Astrocyte (in vitro differentiated cells and primary cell): ENCODE data around the gene ELAVL2. TPM values are rescaled to one million over a fixed set of nuclear protein-coding genes. Genes with fewer than 3 reads are reported as not detected.

Experiments used
- DNase-seq: peaks from one replicate; pipeline ENCODE4 v3.0.0-alpha.2; 2010; ENCODE audit warnings: low read depth
- FAIRE-seq: peaks from 2 replicates; lab custom pipeline; 2011; peaks lifted over from hg19 to GRCh38; lab: Jason Lieb, UNC
- H2AFZ ChIP-seq: 2 replicates; pipeline ENCODE4 v1.6.0; 2012; ENCODE audit warnings: low read depth, low read length, inconsistent platforms
- H3K27ac ChIP-seq: 2 replicates; pipeline ENCODE4 v1.5.1; 2011; ENCODE audit warnings: low read depth, low read length, inconsistent platforms
- H3K27me3 ChIP-seq: 2 replicates; pipeline ENCODE4 v1.6.0; 2011; ENCODE audit warnings: low read length, inconsistent platforms; ENCODE audit not compliant: insufficient read depth
- H3K36me3 ChIP-seq: 2 replicates; pipeline ENCODE4 v1.5.1; 2011; ENCODE audit warnings: low read length, inconsistent platforms; ENCODE audit not compliant: insufficient read depth
- H3K4me1 ChIP-seq: 2 replicates; pipeline ENCODE4 v1.5.1; 2011; ENCODE audit warnings: low read length, inconsistent platforms; ENCODE audit not compliant: insufficient read depth
- H3K4me2 ChIP-seq: 2 replicates; pipeline ENCODE4 v1.6.0; 2012; ENCODE audit warnings: low read length, inconsistent platforms
- H3K4me3 ChIP-seq: 2 replicates; pipeline ENCODE4 v1.5.1; 2011; ENCODE audit warnings: low read depth, mild to moderate bottlenecking, low read length, inconsistent platforms; ENCODE audit not compliant: insufficient read depth
- H3K79me2 ChIP-seq: 2 replicates; pipeline ENCODE4 v1.6.0; 2012; ENCODE audit warnings: mild to moderate bottlenecking, low read length, inconsistent platforms; ENCODE audit not compliant: insufficient read depth
- H3K9ac ChIP-seq: 2 replicates; pipeline ENCODE4 v1.6.0; 2012; ENCODE audit warnings: mild to moderate bottlenecking, low read length, inconsistent platforms
- H3K9me3 ChIP-seq: 2 replicates; pipeline ENCODE4 v1.5.1; 2012; ENCODE audit warnings: low read depth, mild to moderate bottlenecking, low read length, inconsistent platforms; ENCODE audit not compliant: insufficient read depth
- H4K20me1 ChIP-seq: 2 replicates; pipeline ENCODE4 v1.6.0; 2012; ENCODE audit warnings: low read length, inconsistent platforms; ENCODE audit not compliant: insufficient read depth
- H3K27ac Mint-ChIP-seq: one replicate; pipeline ENCODE4 v1.8.0; 2021; ENCODE audit warnings: mild to moderate bottlenecking, mixed read lengths; ENCODE audit not compliant: unreplicated experiment
- H3K27me3 Mint-ChIP-seq: one replicate; pipeline ENCODE4 v1.8.0; 2021; ENCODE audit warnings: low read depth, mixed read lengths; ENCODE audit not compliant: unreplicated experiment
- H3K36me3 Mint-ChIP-seq: one replicate; pipeline ENCODE4 v1.8.0; 2021; ENCODE audit warnings: low read depth, mixed read lengths; ENCODE audit not compliant: unreplicated experiment
- H3K4me1 Mint-ChIP-seq: one replicate; pipeline ENCODE4 v1.8.0; 2021; ENCODE audit warnings: low read depth, mixed read lengths; ENCODE audit not compliant: unreplicated experiment
- H3K4me3 Mint-ChIP-seq: one replicate; pipeline ENCODE4 v1.8.0; 2021; ENCODE audit warnings: mild to moderate bottlenecking, moderate library complexity, mixed read lengths; ENCODE audit not compliant: unreplicated experiment
- H3K9me3 Mint-ChIP-seq: one replicate; pipeline ENCODE4 v1.8.0; 2021; ENCODE audit warnings: mild to moderate bottlenecking, mixed read lengths; ENCODE audit not compliant: unreplicated experiment
- CTCF ChIP-seq: IDR thresholded peaks from 2 replicates; pipeline ENCODE4 v1.5.1; 2011; ENCODE audit warnings: low read depth, mild to moderate bottlenecking, inconsistent platforms, low read length, moderate library complexity; ENCODE audit not compliant: insufficient read depth
- EZH2 ChIP-seq: IDR thresholded peaks from 2 replicates; pipeline ENCODE4 v1.6.1; 2012; ENCODE audit warnings: mild to moderate bottlenecking, low read length, inconsistent platforms; ENCODE audit not compliant: insufficient read depth
- total RNA-seq: library from RNA; stranded (reverse); gene quantifications from 2 replicates; pipeline ENCODE4 v1.2.1, GENCODE V29; 2021

The ELAVL2 gene
- total RNA-seq, 1 donor from 2014 or later = 22.2 TPM

GRCh38 chr9:23765561-23765960 lies 60.5 kb downstream of the ELAVL2 start:
- Histone ChIP-seq H3K4me2 (no peak overlapping the region), H3K9me3 (no peaks in the 10 kb centered on the region), H3K4me1 (peaks cover 16% of the 10 kb centered on the region), H3K9ac (no peak overlapping the region), H3K27ac (no peak overlapping the region), H3K36me3 (no peaks in the 10 kb centered on the region), H3K4me3 (no peak overlapping the region), H3K27me3 (no peaks in the 10 kb centered on the region), H4K20me1 (no peaks in the 10 kb centered on the region), H2AFZ (no peak overlapping the region), H3K79me2 (no peaks in the 10 kb centered on the region)
- TF ChIP-seq EZH2 (no peak), CTCF (no peak)
- DNase-seq = no peak
- no peak overlapping the region for H3K4me3 Mint-ChIP-seq
- no peaks in the 10 kb centered on the region for H3K27me3 Mint-ChIP-seq
- peaks cover 41% of the 10 kb centered on the region for H3K4me1 Mint-ChIP-seq
- H3K27ac Mint-ChIP-seq = no peak overlapping the region
- H3K9me3 Mint-ChIP-seq = no peaks in the 10 kb centered on the region
- no peak for FAIRE-seq
- no peaks in the 10 kb centered on the region for H3K36me3 Mint-ChIP-seq

- FAIRE-seq (no peak), DNase-seq (no peak)
- Histone ChIP-seq H3K36me3 (no peaks in the 10 kb centered on the region), H4K20me1 (no peaks in the 10 kb centered on the region), H3K27me3 (no peaks in the 10 kb centered on the region), H3K4me2 (no peak overlapping the region), H3K9me3 (no peaks in the 10 kb centered on the region), H3K4me1 (peaks cover 8% of the 10 kb centered on the region), H2AFZ (no peak overlapping the region), H3K4me3 (no peak overlapping the region), H3K79me2 (no peaks in the 10 kb centered on the region), H3K9ac (no peak overlapping the region), H3K27ac (no peak overlapping the region)
- Mint-ChIP-seq H3K36me3 (no peaks in the 10 kb centered on the region), H3K27ac (no peak overlapping the region), H3K9me3 (no peaks in the 10 kb centered on the region), H3K4me1 (peaks cover 29% of the 10 kb centered on the region), H3K27me3 (no peaks in the 10 kb centered on the region), H3K4me3 (no peak overlapping the region)
- TF ChIP-seq CTCF (no peak), EZH2 (no peak)
Observed at GRCh38 chr9:23764219-23764618, 61.8 kb downstream of the ELAVL2 start.

DNA sequence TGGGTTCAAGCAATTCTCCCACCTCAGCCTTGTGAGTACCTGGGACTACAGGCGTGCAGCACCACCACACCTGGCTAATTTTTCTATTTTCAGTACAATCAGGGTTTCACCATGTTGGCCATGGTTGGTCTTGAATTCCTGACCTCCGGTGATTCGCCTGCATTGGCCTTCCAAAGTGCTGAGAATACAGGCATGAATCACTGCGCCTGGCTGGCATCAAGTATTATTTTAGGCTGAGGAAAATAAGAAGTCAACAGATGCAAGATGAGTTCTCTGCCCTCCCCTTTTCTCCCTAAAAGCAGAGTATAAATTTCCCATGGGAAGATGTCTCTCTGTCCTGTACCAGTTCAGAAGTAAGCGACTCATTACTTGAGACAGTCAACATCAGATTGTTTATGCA lies 71.5 kb downstream of the ELAVL2 start:
- H3K9ac ChIP-seq = no peak overlapping the region
- no peaks in the 10 kb centered on the region for H3K27me3 ChIP-seq
- no peak for TF ChIP-seq CTCF
- no peak for TF ChIP-seq EZH2
- H3K36me3 Mint-ChIP-seq = peaks cover 1% of the 10 kb centered on the region
- H3K27me3 Mint-ChIP-seq = no peaks in the 10 kb centered on the region
- DNase-seq (no peak), FAIRE-seq (no peak)
- no peaks in the 10 kb centered on the region for H4K20me1 ChIP-seq
- H3K79me2 ChIP-seq = no peaks in the 10 kb centered on the region
- H3K27ac ChIP-seq = no peak overlapping the region
- H3K4me1 Mint-ChIP-seq = peaks cover 7% of the 10 kb centered on the region
- no peaks in the 10 kb centered on the region for H3K36me3 ChIP-seq
- no peak overlapping the region for H3K4me3 Mint-ChIP-seq
- no peaks in the 10 kb centered on the region for H3K9me3 ChIP-seq
- no peaks in the 10 kb centered on the region for H3K9me3 Mint-ChIP-seq
- no peak overlapping the region for H3K27ac Mint-ChIP-seq
- H2AFZ ChIP-seq = no peak overlapping the region
- H3K4me1 ChIP-seq = no peaks in the 10 kb centered on the region
- no peak overlapping the region for H3K4me3 ChIP-seq
- H3K4me2 ChIP-seq = no peak overlapping the region
